NOMO-1 treated with DMSO at 0.1 percent for 48 hours (cell line): ENCODE data around the gene KRTAP19-8.

ENCODE experiments used
- DNase-seq: peaks from one replicate; lab custom pipeline; 2025; ENCODE audit not compliant: unreplicated experiment; lab: John Stamatoyannopoulos, UW

The KRTAP19-8 gene, protein sequence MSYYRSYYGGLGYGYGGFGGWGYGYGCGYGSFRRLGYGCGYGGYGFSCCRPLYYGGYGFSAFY

DNA sequence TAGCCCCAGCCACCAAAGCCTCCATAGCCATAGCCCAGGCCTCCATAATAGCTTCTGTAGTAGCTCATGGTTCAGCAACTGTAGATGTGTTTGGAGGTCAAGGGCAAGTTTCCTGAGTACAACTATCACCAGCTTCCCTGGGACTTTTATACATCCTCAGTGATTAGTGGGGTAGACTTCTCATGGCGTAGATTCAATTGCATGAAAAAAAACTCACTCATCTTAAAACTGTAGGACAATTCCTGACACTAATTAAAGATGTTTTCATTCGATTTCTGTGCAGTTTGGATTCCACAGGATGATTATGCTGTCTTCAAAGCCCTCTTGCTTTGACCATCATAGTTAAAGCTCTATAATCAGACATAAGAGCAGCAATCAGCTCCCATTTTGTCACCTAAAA is at the start of gene KRTAP19-8:
KRTAP19-8 (minus strand) TSS at position 101 of the 400 bp plus-strand sequence; CDS start at position 68, 33 bp downstream.
- DNase-seq, result no peak

DNA sequence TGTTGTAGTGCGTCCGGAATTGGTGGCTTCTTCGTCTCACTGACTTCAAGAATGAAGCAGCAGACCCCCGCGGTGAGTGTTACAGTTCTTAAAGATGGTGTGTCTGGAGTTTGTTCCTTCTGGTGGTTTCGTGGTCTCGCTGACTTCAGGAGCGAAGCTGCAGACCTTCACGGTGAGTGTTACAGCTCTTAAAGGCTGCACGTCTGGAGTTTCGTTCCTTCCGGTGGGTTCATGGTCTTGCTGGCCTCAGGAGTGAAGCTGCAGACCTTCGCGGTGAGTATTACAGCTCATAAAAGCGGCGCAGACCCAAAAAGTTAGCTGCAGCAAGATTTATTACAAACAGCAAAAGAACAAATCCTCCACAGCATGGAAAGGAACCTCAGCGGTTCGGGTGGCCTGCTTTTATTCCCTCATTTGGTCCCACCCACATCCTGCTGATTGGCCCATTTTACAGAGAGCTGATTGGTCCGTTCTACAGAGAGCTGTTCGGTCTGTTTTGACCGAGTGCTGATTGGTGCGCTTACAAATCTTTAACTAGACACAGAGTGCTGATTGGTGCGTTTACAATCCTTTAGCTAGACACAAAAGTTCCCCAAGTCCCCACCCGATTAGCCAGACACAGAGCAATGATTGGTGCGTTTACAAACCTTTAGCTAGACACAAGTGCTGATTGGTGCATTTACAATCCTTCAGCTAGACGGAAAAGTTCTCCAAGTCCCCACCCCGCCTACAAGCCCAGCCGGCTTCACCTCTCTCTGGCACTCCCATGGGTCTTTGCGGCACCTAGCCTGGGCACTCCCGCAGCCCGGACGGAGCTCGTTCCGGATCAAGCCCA is 49.6 kb upstream of the KRTAP19-8 start:
- DNase-seq, result no peak

DNA sequence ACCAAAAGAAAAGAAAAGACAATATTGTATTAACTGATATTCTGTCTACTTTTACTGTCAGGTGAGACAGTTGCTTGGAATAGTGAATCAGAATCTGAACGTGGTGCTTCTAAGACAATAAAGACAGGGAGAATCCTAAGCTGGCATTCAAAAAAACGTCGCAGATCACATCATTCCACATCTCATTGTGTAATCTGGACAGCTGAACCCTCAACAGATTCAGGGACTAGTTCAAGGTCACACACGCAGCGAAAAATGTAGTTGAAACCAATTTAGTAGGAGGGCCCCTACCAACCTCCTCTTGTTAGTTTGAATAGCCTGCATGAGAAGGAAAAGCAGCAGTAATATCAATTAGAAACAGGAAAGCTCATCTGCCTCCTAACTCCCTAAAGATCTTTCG is 46.4 kb upstream of the KRTAP19-8 start:
- DNase-seq, result no peak

DNA sequence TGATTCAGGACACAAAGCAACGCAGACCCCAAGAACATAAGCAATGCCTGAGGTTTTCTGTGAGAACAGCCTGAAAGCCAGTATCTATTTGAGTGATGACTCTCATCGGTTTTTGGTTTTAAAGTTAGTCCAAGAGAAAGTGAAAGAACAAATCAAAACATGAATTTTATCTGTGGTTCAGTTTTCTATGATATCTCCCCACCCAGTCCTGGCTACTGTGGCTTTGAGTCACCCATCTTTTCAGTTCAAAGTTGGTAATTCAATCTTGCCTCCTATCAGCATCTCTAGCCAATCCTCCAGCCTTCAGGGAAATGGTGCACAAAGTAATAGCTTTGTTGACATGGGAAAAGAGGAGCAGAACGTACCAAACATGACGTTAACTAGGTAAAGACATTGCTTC is 40.5 kb upstream of the KRTAP19-8 start:
- no peak for DNase-seq

DNA sequence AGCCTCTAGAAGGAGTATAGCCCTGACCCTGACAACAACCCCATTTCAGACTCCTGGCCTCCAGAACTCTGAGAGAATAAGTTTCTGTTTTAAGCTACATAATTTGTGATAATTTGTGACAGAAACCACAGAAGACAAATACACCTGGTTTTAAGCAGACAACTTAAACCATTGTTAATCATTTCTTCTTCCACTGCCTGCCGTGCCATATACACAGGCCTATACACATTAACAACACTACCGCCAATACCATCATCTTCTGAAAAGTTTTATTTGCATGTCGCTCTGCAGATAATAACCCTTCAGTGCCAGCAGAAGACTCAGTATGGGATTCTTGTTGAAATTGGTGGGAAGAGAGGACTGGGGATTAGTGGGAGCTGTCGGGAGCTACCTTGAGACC is 39.9 kb upstream of the KRTAP19-8 start:
- no peak for DNase-seq

DNA sequence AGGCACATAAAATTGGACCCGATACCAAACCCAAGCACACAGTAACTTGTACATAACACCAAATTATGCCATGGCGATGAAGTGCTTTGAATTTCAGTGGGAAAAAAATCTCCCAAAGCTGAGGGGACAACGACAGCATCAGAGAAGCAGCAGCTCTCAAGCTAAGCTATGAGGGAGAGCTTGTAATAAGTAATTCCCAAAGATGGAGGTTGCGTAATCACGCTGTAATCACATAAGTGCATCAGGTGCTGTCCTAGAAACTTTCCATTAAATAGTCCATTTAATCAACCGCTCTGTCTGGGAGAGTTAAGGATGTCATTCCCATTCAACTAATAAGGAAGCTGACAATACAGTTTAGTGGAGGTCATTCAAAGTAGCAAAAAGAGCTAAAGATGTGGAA is 37.6 kb upstream of the KRTAP19-8 start:
- no peak for DNase-seq

DNA sequence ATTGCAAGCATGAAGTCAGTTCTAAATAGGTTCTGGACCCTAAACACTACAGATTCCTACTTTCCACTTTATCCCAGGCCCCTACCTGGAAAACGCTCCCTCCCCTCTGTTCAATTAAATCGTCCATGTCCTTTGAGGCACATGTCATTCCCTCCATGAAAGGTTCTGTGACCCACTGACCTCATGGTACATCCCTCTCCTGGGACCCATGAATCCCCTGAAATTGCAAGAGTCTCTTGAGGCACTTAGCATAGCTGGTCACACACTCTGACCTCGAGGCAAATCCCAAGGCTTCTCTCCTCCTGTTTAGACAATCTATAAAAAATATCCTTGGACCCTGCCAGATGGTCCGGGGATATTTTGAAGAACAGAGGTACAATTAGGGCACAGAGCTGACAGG is 34.3 kb upstream of the KRTAP19-8 start:
- no peak for DNase-seq

DNA sequence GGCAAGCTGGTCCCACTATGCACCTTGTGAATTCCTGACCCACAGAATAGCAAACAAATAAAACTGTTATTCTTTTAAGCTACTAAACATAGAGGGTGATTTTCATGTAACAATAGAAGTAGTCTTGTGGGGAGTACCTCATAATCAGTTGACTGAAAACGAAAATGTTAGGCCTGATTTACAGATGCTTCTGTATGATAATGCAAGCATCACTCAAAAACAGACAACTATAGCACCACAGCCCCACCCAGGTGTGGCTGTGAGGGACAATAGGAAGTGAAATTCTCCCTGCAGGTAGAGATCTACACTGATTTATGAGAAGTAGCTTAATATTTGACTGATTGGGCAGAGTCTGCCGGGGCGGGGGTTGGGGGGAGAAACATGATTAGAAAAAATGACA is 26.5 kb upstream of the KRTAP19-8 start:
- DNase-seq, result no peak

DNA sequence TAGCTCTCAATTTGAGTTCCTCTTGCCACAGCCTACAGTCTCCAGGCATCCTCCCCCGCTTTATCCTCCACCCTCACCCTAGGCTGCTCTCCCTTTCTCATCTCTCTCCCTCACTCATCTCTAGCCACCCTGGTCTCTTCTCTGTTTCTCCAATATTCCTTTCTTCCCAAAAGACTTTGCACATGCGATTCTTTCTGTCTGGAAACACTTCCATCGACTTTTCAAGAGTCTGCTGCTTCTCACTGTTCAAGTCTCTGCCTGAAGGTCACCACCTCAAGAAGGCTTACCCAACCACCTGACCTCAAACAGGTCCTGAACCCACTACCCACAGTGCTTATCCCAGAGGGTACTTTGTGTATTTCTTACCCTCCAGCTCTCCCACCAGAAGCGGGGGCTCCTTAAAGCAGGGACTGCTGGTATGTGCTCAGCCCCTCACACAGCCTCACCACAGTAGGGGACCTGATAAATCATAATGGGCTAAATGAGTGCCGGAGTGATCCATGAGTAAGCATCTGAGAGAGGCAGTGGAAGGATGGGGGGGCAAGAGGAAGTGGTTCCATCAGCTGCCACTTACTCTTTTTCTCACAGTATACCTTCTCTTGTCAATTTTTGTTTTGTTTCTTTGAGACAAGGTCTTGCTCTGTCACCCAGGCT is 14.3 kb upstream of the KRTAP19-8 start:
- DNase-seq, result no peak

DNA sequence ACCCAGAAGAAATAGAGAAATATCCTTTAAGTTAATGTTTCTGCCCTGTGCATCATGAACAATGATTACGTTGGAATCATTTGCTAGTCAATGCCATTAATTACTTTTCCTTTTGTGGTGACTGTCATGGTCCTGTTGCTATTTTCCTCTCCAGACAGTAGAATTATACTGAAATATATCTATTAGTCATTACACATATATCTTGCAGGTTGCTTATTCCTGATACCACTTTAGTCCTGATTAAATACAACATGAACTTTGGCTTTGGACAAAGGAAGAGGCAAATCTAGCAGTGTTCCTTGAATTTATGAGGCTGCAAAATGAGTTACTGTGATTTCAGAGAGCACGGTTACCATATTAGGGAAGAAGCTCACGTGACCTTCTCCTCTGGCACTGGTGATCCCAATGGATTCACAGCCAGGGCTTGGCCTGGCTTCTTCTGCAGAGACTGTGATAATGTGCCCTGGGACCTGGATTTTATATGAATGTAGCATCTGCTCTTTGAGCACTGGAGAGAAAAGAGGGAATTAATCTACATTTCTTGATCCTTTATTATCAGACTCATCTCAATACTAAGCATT is 12.4 kb upstream of the KRTAP19-8 start:
- no peak for DNase-seq

DNA sequence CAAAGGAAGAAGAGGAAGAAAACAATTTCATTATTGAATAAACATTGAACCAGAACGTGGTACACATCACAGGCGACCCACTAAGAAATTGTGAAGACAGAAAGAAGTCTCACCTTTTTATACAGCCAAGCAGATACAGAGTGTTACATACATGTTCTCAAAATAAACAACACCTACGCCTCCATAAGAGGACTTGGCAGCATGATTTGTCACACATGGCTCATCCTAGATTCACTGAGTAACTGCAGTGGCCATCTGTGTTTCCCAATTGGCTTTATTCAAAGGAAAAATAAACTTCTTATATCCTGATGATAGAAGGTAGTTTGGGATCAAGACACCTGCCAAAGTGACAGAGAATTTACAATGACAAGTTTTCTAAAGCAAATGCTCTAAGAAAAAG is 7.6 kb upstream of the KRTAP19-8 start:
- no peak for DNase-seq

DNA sequence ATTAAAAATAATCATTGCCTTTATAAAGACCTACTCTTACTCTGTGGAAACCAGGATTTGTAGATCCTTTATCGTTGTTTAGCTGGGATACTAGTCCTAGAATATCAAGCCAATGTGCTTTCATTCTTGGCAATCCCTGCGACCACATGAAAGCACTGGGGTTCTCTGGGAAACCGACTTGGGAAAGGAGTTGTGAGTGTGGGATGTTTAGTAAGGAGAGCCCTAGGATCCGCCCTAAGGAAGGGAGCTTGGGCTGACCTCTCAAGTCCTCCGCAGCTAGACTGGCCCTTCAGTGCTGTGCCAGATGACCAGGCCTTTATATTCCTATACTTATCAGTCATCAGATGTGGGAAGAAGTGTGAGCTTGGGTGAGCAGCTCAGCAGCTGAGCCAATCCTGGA is 5.2 kb upstream of the KRTAP19-8 start:
- DNase-seq, result no peak

DNA sequence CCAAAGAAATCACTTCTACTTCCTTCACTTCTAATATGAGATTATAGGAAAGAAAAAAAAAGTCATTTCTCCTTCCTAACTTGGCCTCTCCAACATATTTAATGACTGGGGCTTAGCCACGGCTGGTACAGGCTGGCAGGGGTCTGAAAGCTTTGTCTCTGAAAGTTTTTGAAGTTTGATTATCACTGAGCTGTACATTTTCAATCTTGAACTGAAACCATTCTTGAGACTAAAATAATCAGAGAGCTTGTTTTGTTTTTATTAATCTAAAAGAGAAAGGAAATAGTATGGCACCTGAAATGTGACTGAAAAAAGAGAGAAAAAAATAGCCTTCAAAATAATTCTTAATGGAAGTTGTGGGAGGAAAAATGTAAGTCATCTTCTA is 3.8 kb upstream of the KRTAP19-8 start:
- DNase-seq, result no peak

DNA sequence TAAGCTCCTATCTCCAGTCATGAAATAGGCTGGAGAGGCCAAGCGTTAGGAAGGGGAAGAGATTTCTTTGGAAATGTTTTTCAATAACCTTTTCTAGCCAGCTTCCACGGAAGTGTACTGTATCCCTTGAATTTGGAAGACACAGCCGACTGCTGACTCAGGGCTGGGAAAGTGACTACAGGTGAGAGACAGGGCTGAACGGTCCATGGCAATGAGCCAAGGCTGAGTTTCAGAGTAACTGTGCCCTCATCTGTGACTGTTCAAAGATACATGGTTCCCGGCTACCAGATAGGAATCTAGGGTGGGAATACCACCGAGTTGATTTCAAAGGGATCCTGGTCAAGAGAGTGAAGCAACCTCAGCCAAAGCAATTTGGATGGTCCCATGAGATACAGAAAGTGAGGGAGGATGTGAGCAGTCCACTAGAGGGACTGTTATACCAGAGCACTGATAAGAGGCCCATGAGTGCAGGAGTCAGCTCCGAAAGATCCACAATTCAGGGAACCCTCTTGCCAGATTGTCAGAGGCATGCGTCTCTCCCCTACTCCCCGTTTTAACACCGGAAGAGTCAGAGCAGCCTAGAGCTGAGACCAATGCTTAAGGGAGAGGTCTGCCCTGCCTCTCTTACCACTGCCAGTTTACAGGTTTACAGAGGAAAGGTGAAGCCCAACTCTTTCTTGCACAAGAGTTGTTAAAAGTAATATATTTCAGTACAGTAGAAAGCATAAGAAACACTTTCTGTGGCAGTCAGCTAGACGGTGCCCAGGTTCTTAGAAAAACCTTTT is 3.2 kb upstream of the KRTAP19-8 start:
- no peak for DNase-seq

DNA sequence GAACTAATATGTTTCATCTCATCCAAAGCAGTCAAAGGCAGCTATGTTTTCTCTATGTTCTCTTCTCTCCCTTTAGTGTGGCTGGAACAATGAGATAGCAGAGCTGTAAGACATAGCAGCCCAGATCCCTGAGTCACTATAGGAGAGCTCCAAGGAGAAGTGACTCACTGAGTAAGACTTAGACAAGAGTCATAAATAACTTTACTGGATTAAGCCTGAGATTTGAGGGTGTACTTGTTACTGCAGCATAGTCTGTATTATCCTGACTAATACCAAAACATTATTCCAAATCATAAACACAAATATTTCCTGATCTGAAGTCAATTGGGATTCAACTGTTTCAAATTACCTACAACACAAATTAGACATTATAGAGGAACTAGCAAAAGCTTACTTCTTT is 3.9 kb downstream of the KRTAP19-8 start:
- DNase-seq, result no peak

DNA sequence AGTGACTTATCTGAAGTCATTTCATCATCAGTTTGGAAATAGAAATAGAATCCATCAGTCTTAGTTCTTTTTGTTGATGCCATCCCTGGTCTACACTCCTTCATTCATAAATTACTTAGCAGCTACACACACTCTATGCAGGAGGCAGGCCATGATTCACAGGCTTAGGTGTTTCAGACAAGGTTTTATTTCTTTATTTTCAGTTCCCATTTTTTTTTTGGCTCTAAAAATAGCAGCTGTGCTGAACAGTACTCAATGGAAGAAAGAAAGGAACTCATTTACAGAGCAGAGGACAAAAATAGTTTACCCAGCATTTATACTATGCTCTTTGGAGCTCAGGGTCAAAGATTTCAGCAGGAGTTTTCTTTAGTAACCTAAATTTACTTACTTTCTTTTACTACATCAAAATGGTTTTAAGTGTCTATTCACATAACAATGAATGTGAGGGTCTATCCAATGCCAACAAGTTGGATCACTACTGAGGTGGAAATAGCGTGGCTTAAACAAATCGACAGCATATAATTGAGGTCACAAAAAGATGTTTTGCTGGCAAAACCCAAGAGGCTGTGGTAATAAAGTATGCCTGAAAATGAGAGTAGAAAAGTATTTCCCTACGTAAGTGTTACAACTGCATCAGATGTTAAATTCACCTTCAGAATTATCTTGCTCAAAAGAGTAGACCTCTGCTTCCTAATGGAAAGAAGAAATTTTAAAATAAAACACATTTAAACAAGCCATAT is 7.7 kb downstream of the KRTAP19-8 start:
- DNase-seq, result peak; percentile 57

DNA sequence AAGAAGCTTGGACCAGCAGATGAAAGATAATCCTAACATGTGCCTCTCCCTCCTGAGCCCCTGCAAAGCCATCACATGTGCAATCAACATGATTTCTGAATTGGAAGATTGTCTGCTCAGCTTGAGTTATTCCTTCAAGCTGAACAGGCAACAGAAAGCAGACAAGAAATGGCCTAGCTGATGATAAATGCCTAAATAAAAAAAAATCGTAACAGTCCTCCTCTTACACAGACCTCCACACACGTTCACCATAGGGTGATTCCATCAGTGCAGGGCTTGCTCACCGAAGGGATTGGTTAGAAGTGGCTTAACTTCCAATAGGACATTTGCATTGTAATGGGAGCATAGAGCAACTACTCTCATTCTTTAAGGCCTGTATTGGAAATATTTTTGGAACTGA is 14.6 kb downstream of the KRTAP19-8 start:
- DNase-seq, result no peak

DNA sequence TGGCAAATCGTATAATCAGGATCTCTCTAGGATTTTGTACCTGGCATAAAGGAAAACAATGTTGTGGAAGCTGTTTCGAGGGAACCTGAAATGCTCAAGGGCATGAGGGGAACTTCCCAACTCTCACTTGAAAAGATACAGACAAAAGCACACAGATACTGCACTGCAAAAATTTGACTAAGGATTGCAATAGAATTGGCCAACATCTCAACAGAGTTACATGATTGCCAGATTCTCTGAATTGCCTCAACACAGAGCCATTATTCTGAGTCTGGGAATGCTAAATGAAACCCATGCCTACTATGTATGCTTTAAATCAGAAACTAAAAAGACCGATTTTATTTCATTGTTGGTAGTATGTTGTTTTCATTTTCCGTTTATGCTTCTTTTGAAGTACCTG is 16.0 kb downstream of the KRTAP19-8 start:
- no peak for DNase-seq

DNA sequence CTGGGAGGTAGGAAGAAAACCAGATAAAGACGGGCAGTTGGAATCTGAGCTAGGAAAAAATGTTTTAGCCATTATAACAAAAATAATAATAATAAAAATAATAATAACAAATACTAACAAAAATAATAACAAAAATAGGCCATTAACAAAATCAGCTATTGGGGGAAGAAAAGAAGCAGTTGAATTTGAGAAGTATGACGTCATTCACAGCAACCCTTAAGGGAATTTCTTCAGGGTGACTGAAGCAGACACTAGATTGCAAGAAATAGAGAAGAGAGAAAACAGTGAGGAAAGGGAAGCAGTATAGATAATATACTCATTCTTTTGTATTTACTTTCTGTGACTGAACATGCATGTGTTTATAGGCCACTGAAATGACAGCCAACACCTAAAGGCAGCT is 20.0 kb downstream of the KRTAP19-8 start:
- DNase-seq, result no peak

DNA sequence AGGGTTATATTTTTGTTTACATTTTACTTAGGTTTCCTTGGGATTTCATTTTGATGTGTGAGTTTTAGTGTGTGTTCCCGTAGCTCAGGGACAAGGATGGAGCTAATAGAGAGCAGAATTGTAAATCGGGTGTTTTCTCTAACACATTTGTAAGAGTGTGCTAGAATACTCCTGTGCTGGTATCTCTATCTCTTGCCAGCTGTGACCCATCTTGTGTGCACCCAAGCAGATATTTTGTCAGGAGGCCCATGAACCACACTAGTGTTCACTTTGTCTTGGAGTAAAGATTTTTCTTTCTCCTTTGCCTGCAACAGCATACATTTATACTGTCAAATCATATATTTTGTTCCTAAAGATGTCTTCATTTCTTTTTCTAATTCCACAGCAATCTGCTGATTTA is 23.4 kb downstream of the KRTAP19-8 start:
- DNase-seq, result no peak
